Left forelimb (tissue), 1 donor: ENCODE results near the gene RALA.
A peak's percentile ranks its signal among the peaks of the same experiment; 100 is the strongest.

Source experiments
- DNase-seq: peaks from one replicate; pipeline ENCODE4 v3.0.0-alpha.2; 2018; ENCODE audit warnings: low spot score

Gene RALA

DNA sequence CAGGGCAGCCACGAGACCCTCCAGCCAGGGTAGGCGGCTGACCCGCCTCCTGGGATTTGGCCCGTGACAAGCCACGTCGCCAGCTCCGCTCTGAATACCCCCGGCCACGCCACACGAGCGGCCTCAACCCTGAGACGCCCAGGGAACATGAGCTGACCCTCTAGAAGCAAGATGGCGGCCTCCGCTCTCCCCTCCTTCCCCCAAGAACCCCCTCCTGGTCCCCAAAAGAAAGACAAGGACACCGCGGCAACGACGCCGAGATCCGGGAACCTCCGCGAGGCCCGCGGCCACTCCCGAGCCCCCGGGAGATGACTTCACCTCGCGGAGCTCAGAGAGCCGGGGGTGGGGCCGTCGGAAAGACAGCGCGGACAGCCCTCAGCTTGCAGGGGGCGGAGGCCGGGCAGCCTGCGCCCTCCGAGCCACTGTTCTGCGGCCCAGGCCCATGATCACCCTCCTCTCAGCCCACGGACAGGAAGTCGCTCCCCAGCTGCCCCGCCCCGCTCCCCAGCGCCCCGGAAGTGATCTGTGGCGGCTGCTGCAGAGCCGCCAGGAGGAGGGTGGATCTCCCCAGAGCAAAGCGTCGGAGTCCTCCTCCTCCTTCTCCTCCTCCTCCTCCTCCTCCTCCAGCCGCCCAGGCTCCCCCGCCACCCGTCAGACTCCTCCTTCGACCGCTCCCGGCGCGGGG lies at the start of gene RALA:
RALA (plus strand) TSS at position 526 of the 685 bp plus-strand sequence. CDS start 63,096 bp downstream, outside the sequence.
- DNase-seq: peak; percentile 97

DNA sequence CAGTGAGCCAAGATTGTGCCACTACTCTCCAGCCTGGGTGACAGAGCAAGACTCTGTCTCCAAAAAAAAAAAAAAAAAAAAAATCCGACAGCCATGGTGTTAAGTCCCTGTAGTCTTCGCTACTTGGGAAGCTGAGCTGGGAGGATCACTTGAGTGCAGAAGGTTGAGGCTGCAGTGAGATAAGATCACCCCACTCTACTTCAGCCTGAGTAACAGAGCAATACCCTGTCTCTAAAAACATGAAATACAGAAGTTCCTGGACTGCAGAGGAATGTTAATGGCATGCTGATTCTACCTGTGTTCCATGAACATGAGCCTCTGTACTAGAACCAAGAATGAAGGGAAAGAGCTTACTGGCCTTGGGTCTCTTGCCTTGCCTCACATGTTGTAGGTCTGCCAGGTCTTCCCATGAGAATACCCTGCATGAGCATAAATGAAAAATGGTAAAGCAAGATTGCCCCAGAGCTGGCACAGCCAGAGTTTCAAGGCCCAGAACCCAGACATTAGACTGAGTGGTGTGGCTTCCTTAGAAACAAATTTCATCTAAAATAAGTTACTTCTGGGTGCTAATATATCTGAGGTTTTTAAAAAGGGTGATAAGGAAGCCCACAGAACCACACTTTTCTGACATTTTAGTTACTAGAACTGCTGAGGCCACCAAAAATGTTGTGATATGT lies 48.6 kb upstream of the RALA start:
- no peak for DNase-seq

DNA sequence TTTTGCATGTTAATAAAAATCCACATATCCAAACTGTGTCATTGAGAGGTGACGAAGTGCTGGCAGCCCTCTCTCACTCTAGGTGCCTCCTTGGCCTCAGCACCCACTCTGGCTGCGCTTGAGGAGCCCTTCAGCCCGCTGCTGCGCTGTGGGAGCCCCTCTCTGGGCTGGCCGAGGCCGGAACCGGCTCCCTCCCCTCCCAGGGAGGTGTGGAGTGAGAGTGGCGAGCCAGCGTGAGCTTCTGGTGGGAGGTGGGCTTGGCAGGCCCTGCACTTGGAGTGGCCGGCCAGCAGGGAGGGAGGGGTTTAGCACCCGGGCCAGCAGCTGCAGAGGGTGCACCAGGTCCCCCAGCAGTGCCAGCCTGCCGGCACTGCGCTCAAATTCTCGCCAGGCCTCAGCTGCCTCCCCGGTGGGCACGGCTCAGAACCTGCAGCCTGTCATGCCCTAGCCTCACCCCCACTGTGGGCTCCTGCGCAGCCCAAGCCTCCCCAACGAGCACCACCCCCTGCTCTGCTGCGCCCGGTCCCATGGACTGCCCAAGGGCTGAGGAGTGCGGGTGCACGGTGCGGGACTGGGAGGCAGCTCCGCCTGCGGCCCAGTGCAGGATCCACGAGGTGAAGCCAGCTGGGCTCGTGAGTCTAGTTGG lies 46.0 kb upstream of the RALA start:
- no peak for DNase-seq

DNA sequence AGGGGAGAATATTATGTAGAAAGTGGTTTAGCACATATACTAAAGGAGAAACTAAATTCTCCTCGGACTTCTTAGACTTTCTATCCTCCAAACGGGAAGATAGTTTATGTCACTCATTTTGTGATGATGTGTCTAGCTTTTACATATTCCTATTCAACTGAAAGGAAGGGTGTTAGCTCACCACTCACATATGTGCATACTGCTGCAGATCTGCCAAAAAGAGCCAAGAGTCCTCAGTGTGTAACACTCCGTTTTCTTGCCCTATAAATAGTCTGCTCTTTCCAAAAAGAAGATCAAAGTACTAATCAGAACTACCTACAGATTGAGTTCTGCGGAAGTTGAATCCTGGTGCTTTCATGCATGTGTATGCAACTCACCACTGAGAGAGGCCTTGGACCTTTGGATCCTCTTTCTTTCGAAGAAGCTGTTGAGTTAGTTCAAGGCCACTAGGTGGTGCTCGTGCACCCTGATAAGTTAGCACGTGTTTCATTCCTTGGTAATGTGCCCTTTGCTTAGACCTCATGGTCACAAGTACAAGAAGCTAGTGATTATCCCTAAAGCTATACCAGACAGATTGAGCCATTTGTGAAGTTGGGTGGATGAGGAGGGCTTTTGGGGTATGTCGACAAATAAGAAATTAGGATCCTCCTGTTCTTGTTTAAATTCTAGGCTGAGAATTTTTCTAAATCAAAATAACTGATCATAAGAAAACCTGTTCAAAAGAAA lies 43.1 kb upstream of the RALA start:
- peak; percentile 75 for DNase-seq

DNA sequence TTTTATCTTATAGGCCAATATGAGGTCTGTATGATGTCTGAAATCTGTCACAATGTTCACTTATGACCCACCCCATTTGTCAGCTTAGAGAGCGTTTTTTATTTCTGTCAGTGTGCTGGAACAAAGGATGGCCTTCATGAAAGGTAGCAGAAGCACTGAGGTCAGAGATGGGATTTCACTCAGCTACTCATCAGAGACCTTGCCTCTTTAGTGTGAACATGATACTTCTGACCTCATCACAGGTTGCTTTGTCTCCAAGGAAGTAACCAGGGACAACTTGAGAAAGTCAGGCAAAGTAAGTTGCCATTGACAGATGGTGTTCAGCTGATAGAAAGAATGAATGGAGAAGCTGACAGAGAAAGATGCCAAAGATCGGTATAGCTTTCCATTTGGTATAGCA lies 40.8 kb upstream of the RALA start:
- no peak for DNase-seq

- no peak for DNase-seq
These were observed 39.8 kb upstream of the RALA start for GRCh38 chr7:39583539-39583938.

GRCh38 chr7:39587393-39587792 lies 36.0 kb upstream of the RALA start:
- no peak for DNase-seq

DNA sequence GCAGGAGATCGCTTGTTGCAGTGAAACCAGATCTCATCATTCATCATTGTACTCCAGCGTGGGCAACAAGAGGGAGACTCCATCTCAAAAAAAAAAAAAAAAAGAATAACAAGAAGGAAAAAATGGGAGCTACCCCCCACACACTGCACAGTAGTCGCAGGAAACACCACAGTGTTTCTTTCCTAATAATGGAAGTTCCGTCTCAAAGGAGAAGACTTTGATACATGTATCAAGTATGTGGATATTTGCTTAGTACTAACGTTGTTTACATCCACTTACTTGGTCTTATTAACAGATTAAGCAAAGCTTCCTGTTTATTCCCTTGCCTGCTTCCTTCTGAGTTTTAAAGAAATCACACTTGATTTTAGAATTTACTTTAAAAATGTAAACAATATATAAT lies 35.0 kb upstream of the RALA start:
- no peak for DNase-seq

DNA sequence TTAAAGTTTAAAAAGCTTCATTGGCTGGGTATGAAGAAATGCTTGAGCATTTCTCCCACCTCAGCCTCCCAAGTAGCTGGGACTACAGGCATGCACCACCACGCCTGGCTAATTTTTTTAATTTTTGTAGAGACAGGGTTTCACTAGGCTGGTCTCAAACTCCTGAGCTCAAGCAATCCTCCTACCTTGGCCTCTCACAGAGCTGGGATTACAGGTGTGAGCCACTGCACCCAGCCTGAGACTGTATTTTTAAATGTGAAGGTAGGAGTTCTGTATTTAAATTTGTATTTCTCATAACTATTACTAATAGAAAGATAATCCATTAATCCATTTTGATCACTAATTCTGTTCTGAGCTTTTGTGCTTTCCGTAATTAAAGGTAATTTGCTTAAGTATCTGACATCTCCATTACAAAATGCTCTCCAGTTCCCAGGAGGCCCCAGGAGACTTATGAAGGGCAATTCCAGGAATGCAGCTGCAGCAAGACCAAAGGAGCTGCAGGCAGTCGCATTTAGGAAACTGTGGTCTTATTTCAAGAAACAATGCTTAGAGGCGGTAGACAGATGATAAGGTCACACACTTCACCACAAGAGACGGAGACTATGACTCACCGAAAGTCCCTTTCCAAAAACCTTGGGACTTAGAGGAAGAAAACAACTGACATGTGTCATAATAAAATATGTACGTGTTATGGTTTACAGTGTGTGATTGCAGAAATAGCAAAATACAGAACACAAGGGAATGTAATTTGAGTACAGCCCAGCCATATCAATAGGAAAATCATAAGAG lies 33.9 kb upstream of the RALA start:
- DNase-seq: no peak

DNA sequence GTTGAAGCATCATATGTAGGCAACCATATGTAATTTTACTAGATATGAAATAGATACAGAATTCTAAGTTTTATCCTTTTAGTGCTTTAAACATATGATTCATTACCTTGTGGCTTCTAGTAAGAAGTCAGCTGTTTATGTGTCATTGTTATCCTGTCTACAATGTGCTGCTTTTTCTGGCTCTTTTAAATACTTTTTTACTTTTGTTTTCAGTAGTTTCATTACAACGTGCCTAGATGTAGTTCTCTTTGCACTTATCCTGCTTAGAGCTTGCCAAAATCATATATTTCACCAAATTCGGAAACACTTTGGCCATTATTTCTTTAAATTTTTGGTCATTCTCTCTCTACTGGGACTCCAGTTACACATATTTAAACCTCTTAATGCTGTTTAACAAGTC lies 30.8 kb upstream of the RALA start:
- no peak for DNase-seq

GRCh38 chr7:39594988-39595620 lies 28.3 kb upstream of the RALA start:
- DNase-seq: no peak

DNA sequence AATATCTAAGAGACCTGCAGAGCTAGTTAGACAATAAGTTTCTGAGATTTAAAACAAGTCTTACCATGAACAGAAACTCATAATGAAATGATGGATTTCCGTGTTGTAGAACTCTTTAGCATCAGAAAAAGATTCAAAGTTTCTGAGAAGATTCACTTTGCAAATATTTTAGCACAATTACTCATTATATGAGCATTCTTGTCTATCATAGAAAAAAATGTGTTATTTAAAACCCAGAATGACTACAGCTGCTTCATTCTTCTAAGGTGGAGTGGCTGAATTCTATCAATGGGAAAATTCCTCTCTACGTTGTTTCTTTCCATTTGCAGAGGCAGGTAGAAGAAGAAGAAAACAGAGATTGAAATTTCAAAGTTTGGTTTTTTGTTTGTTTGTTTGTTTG lies 21.0 kb upstream of the RALA start:
- DNase-seq: no peak

- no peak for DNase-seq
These were observed 19.4 kb upstream of the RALA start for GRCh38 chr7:39603924-39604323.

- no peak for DNase-seq
These were observed 18.3 kb upstream of the RALA start for GRCh38 chr7:39605087-39605486.

GRCh38 chr7:39606352-39606751 lies 17.0 kb upstream of the RALA start:
- DNase-seq: no peak

GRCh38 chr7:39606941-39607340 lies 16.4 kb upstream of the RALA start:
- no peak for DNase-seq

DNA sequence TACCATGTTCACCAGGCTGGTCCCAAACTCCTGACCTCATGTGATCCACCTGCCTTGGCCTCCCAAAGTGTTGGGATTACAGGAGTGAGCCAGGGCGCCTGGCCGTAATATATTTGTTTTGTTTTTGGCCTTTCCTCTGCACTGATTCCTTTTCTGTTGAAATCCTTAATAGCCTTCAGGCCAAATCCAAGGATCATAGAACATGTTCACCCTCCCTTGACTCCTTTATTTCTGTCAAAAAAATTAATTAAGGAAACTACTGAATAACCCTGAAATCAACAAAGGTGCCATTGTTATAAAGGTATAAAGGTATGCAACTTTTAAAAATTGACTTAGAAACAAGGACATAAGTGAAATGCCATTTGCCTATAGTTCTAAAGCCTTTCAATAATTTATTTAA lies 15.5 kb upstream of the RALA start:
- no peak for DNase-seq

DNA sequence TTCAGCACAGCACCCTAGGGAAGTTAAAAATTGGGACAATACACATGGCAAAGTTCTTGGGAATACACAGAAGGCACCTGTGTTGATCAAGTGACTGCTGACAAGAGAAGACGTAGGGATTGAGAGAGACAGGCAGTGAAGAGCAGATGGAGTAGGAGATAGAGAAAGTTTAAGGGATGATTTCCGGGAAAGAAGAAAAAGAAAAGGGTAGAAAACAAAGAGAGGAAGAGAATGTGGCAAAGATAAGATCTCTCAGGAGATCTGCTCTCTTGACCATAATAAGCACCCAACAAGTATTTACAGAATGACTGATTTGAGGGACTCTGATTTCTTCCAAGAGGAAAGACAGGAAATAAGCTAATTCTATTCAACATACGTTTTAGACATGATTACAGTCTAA lies 15.1 kb upstream of the RALA start:
- no peak for DNase-seq

DNA sequence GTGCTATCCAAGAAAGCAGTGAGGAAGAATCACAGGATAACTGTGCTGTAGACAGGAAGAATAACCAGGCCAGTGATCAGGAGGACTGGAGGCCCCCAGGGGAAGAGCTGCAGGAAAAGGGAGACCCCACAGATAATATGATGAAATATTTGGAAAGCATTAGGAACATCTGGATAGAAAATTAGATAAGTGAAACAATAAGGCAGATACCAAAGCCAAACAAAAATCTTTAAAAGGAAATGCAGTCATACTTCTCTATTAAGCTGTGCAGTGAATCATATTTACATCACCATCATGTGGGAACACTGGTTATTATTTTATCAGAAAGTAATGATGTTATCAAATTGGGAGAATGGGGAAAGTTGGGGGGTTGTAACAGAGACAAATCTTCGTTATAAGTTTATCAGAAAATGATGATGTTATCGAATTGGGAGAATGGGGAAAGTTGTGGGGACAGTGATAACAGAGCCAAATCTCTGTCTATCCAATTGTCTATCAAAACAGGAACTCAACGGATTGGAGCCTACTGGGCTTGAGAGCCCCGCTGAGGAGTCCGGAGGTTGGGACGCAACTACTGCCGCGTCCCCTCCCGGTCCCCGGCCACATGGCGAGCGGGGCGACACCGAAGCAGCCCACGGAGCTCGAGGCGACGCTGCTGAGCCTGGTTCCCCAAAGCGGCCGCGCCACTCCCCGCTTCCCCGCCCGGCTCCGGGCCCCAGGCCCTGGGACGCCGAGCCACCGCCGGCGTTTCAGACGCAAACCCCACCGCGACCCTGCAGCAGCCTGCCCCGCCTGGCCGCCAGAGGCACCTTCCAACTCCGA lies 14.0 kb upstream of the RALA start:
- DNase-seq: no peak

GRCh38 chr7:39609935-39610263 lies 13.5 kb upstream of the RALA start:
- no peak for DNase-seq

GRCh38 chr7:39613577-39613976 lies 9.8 kb upstream of the RALA start:
- DNase-seq: no peak
